GOT3 (cell line): ENCODE measurements around the gene RPS6KA6.
"Not testable (repeated sequence)": the region's sequence is repeated elsewhere in the genome, so short reads cannot be mapped to it uniquely, and the experiment has no call there.

ENCODE experiments used
- DNase-seq: peaks from one replicate; lab custom pipeline; 2025; ENCODE audit warnings: mixed read lengths; lab: John Stamatoyannopoulos, UW

RPS6KA6 gene

GRCh38 chrX:84162401-84162800, 25.6 kb downstream of the RPS6KA6 start:
- DNase-seq: no peak

- DNase-seq: no peak
Observed at GRCh38 chrX:84161641-84162040, 26.4 kb downstream of the RPS6KA6 start.

GRCh38 chrX:84160736-84161135, 27.3 kb downstream of the RPS6KA6 start:
- no peak for DNase-seq

- no peak for DNase-seq
Observed at GRCh38 chrX:84156821-84157220, 31.2 kb downstream of the RPS6KA6 start.

DNA sequence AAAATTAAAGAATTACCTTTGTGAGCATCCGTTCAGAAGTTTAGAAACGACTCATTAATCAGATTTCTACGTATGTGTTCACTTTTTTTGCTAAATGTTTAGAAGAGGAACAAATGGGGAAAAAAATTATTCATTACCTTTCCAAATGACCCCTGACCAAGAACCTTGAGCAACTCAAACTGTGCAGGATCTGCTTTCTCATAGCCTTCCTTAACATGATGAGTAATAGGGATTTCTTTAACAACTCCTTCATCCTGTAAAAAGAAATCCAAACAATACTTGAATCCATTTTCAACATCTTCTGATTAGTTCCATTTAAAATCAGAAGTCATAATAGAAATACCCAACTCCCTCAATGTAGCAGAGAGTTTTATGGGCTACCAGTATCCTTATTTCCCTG, 32.1 kb downstream of the RPS6KA6 start:
- no peak for DNase-seq

DNA sequence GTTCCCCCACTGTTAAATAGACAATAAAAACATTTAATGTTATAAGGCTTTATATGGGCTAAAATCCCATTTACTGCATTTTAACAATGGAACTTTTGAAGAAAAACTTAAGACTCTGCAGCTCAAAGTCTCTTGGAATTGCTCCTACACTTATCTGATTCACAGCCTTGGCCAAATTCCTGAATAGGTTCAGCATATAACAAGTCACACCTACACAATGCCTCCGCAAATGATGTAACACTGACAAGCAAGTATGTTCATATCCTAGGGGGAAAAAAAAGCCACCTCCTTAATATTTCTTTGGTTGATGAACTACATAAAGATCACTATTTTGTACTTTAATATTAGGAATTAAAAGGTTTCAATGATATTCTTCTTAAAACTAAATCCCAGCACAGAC, 34.5 kb downstream of the RPS6KA6 start:
- DNase-seq: no peak

DNA sequence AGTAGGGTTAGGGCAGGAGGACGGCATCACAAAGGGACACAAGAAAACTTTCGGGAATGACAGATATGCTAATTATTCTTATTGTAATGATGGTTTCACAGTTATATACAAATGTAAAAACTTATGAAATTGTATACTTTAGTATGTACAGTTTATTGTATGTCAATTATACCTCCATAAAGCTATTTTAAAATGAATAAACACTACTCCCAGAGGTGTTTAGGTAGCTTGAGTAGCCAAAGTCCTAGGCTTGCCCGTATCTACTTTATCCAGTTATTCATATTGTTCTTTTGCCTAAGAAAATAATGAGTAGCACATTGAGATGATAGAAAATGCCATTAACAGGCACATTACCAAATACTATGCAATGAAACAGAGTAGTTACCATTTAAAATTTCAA, 43.0 kb downstream of the RPS6KA6 start:
- no peak for DNase-seq

- DNase-seq: no peak
Observed at GRCh38 chrX:84144281-84144680, 43.7 kb downstream of the RPS6KA6 start.

DNA sequence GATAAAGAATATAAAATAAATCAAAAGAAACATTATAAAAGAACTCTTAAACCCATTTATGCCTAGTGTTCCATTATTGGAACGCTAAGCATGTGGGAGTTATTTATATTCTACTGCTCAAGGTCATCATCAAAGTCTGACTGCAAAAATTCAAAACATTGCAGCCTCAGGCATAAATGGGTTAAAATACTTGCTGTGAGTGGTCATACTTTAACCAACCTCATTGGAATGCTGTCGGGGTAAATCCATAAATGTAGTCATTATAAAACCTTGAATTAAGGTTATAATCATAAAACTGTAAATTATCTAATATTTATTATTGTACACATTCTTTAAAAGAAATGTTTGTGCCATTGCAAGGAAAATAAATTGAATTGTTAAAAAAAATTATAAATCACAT, 55.0 kb downstream of the RPS6KA6 start:
- no peak for DNase-seq

GRCh38 chrX:84123585-84123984, 64.4 kb downstream of the RPS6KA6 start:
- DNase-seq: no peak

DNA sequence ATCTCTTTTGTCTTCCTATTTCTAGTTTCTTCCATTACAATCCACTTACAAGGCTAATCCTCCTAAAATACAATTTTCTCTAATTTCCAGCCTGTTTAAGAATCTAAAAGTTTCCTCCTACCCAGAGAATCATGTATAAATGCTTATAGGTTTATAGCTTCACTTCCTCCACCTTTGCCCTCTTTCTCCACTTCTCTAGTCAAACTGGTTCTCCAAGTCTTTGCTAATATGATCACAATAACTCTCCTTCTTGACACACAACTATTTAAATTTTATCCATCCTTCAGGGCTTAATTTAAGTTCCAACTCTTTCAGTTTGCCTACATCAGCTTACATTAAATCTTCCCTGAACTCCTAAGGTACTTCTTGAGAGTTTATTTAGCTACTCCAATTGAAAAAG, 69.2 kb downstream of the RPS6KA6 start:
- DNase-seq: no peak

DNA sequence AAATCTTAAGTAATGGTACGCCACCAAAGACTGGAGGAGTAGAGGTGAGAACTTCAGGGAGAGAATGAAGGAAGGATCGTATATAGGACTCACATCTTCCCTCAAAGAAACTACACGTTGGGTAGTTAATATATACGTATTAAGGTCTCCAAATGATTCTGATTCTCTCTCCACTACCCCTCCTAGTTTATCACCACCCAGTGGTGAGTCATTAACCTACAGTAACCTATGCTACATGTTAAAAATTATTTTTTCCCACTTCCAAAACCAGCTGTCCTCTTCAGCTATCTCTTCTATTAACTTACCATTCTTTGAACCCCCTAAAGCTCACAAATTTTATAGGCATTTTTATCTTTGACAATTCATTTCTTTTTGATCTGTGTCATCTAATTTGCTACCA, 69.7 kb downstream of the RPS6KA6 start:
- DNase-seq: no peak

- DNase-seq: no peak
Observed at GRCh38 chrX:84108584-84108983, 79.4 kb downstream of the RPS6KA6 start.

DNA sequence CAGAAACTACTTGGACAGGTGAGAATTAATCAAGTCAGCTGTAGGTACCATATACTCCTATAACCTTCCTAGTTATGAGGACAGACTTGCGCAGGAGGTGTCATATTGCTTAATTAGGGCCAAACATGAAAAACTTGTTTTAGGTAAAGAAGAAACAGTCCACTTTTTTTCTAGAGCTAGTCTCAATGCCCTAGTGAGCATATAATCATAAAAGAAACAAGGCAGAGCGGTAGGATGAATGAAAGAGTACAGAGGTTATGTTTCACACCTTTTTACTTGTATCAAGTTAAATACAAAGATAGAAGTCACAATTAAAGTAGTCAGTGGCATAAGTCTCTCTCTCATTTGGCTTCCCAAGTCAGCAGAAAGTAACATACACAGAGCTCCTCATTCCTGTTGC, 88.9 kb downstream of the RPS6KA6 start:
- DNase-seq: no peak

DNA sequence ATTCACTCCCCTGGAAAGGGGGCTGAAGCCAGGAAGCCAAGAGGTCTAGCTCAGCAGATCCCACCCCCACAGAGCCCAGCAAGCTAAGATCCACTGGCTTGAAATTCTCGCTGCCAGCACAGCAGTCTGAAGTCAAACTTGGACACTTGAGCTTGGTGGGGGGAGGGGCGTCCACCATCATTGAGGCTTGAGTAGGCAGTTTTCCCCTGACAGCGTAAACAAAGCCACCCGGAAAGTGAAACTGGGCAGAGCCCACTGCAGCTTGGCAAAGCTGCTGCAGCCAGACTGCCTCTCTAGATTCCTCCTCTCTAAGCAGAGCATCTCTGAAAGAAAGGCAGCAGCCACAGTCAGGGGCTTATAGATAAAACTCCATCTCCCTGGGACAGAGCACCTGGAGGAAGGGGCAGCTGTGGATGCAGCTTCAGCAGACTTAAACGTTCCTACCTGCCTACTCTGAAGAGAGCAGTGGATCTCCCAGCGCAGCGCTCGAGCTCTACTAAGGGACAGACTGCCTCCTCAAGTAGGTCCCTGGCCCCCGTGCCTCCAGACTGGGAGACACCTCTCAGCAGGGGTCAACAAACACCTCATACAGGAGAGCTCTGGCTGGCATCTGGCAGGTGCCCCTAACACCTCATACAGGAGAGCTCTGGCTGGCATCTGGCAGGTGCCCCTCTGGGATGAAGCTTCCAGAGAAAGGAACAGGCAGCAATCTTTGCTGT, 108.4 kb downstream of the RPS6KA6 start:
- DNase-seq: not testable (repeated sequence)

GRCh38 chrX:84078991-84079390, 109.0 kb downstream of the RPS6KA6 start:
- DNase-seq: no peak

- DNase-seq: no peak
Observed at GRCh38 chrX:84064814-84065213, 123.2 kb downstream of the RPS6KA6 start.

DNA sequence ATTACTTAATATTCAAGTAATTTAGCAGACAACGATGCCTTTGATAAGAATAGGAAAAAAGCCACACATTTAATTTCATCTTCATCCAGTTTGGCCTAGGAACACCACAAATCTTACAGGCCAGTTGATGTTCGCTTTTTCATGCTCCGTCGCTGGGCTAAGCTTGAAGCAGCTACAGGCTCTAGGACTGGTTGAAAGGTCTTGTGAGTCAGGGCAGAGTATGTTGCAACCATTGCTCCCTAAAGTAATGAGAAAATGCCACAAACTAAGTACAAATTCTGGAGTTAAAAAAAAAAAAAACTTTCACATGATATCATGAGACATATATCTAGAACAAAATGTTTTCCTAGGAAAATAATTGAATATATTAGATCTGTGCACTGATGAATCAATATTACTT, 123.8 kb downstream of the RPS6KA6 start:
- no peak for DNase-seq

DNA sequence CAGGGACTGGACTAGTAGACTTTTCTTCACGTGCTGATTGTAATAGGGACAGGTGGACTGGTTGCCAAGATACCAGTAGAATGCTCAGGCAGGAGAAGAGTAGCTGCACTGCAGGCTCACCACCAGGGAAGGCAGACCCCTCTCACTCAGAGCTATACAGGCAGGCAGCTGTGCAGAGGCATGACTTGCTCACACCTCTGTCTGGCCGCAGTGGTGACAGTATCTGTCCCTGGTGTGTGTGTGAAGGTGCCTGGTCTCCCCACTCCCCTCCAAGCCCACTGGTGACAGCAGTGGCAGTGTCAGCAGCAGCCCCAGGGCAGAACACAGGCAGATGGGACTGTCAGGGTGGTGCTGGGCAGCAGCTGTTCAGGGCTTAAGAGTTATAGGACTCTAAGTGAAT, 140.7 kb downstream of the RPS6KA6 start:
- DNase-seq: no peak

- no peak for DNase-seq
Observed at GRCh38 chrX:84046403-84046984, 141.5 kb downstream of the RPS6KA6 start.

GRCh38 chrX:84044051-84044450, 143.9 kb downstream of the RPS6KA6 start:
- DNase-seq: no peak
